ENCODE data around the gene CELA3B.
"Not testable (repeated sequence)": the region's sequence is repeated elsewhere in the genome, so short reads cannot be mapped to it uniquely, and the experiment has no call there.

Gene CELA3B

DNA sequence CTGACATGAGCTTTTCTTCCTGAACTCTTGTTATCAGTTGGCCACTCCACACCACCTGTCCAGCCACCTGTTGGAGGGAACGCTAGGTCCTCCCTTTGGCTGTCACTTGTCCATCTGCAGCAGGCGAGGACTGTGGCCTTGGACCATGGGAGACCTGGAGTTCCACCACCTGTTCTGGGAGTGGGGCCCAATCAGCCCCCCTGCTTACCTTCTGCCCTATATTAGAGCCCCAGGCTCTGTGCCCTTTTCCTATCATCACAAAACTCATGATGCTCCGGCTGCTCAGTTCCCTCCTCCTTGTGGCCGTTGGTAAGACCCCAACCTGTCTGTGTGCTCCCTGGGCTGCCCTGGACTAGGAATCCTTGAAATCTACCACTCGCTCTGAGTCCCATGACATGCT is 24.6 kb downstream of the CELA3B start, which contains the start of gene CELA3A:
CELA3A (plus strand) TSS at position 249 of the 400 bp plus-strand sequence; CDS start at position 267, 18 bp downstream.
- intact Hi-C loops (cut with DNase I) = no loop called here
- DNase-seq = no peak

DNA sequence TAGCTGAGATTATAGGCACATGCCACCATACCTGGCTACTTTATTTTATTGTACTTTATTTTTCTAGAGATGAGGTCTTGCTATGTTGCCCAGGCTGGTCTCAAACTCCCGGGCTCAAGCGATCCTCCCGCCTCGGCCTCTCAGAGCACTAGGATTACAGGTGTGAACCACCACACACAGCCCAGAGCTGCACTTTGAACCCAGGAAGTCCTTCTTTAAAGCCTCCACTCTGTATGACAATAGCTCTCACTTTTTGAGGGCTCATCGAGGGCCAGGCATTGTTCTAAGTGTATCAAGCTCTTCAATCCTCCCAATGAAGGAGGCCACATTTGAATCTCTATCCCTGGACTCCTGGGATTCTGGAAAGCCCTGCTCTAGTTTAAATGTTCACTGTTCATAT is 25.6 kb downstream of the CELA3B start:
- DNase-seq; intact Hi-C loops (cut with DNase I): not testable (repeated sequence)

- DNase-seq; intact Hi-C loops (cut with DNase I): not testable (repeated sequence)
Measured at GRCh38 chr1:22002875-22003274, 26.1 kb downstream of the CELA3B start.

DNA sequence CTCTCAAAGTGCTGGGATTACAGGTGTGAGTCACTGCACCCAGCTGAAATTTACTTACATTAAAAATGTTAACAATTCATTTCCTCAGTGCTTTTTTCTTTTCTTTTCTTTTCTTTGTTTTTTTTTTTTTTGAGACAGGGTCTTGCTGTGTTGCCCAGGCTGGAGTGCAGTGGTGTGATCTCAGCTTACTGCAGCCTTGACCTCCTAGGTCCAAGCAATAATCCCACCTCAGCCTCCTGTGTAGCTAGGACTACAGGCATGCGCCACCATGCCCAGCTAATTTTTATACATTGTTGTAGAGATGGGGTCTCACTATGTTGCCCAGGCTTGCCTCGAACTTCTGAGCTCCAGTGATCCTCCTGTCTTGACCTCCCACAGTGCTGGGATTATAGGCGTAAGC is 27.1 kb downstream of the CELA3B start:
- intact Hi-C loops (cut with DNase I); DNase-seq: not testable (repeated sequence)

- DNase-seq = peak in 29 of 42 donors; percentile 15 to 65 (median 41)
- intact Hi-C loops (cut with DNase I) = not testable (repeated sequence)
Measured at GRCh38 chr1:22005261-22006149, 28.7 kb downstream of the CELA3B start.

- intact Hi-C loops (cut with DNase I); DNase-seq: not testable (repeated sequence)
Measured at GRCh38 chr1:22006736-22007135, 29.9 kb downstream of the CELA3B start.

- intact Hi-C loops (cut with DNase I); DNase-seq: not testable (repeated sequence)
Measured at GRCh38 chr1:22007262-22007661, 30.4 kb downstream of the CELA3B start.

DNA sequence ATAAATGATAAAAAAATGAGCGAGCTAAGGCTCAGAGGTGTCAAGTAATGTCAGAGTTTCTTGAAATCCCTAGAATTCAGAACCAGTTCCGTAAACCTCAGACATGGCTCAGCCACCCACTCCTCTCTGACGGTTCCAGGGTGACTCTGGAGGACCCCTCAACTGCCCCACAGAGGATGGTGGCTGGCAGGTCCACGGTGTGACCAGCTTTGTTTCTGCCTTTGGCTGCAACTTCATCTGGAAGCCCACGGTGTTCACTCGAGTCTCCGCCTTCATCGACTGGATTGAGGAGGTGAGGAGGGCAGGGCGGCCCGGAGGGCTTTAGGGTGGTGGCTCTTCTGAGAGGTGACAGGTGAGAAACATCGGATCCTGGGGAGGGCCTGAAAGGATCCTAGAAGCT is 32.7 kb downstream of the CELA3B start:
- DNase-seq; intact Hi-C loops (cut with DNase I): not testable (repeated sequence)

- intact Hi-C loops (cut with DNase I); DNase-seq: not testable (repeated sequence)
Measured at GRCh38 chr1:22012752-22013151, 35.9 kb downstream of the CELA3B start.

- intact Hi-C loops (cut with DNase I); DNase-seq: not testable (repeated sequence)
Measured at GRCh38 chr1:22014575-22015206, 37.9 kb downstream of the CELA3B start.

DNA sequence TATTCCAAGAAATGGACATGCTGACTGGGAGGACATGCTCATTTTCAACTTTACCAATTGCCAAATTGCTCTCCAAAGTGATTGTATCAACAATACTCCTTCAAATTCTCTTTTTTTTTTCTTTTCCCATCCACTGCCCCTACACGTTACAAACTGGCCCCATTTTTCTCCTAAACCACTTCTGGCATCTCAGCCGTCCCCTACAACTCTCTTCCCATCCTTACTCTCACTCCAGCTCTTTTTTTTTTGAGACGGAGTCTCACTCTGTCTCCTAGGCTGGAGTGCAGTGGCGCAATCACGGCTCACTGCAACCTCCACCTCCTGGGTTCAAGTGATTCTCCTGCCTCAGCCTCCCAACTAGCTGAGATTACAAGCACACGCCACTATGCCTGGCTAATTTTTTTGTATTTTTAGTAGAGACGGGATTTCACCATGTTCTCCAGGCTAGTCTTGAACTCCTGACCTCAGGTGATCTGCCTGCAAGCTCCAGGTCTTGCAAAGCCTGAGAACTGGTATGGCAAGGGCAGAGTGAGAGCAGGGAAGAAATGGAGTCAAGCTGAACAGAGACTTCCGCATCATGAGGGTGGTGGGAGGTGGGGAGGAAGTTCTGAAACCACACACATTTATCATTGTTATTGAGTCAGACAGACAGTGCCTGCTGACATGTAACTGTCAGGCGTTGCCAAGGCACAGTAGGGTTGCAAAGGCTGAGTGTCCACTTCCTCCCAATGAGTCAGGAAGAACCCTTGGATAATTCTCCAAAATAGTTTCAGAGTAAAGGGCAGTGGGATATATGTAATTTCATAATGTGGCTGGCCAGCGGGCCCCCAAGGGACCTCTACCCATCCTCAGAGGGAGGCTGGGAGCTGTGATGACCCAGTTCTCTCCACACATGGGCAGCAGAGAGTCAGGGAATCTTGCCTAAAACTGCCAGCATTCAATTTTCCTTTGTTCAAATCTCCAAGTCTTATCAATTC is 42.0 kb downstream of the CELA3B start:
- peak in 17 of 42 donors; percentile 6 to 52 (median 18) for DNase-seq
- intact Hi-C loops (cut with DNase I) = no loop called here

- intact Hi-C loops (cut with DNase I) = no loop called here
- no peak for DNase-seq
Measured at GRCh38 chr1:22021061-22021460, 44.2 kb downstream of the CELA3B start.

DNA sequence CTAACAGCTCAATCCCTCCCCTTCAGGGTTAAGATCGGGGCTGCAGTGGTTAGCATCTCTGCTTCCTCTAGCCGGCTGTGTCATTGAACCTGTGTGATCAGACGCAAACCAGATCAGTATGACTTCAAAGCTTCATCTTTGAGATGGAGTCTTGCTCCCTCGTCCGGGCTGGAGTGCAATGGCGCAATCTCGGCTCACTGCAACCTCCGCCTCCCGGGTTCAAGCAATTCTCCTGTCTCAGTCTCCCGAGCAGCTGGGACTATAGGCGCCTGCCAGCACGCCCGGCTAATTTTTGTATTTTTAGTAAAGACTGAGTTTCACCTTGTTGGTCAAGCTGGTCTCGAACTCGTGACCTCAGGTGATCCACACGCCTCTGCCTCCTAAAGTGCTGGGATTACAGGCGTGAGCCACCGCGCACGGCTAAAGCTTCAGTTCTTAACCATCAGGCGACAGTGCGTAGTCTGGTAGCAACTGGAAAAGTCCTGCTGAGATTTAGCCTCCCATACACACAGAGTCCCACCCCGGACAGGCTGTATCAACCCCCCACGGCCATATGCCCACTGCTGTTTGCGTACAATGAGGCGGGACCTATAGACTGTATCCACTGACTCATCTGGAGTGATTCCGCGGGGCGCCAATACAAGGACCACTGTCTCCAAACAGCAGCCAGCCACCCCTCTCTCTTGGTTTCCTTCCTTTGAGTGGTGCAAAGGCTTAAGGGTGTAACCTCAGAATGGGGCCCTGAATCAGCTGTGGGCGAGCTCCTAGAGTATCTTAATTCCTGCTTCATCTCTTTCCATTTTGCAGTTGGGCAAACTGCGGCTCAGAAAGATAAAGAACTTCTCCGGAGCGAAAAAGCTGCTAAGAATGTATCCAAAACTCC is 47.9 kb downstream of the CELA3B start:
- DNase-seq = peak; percentile 9 to 69 (median 50)
- intact Hi-C loops (cut with DNase I) = no loop called here

DNA sequence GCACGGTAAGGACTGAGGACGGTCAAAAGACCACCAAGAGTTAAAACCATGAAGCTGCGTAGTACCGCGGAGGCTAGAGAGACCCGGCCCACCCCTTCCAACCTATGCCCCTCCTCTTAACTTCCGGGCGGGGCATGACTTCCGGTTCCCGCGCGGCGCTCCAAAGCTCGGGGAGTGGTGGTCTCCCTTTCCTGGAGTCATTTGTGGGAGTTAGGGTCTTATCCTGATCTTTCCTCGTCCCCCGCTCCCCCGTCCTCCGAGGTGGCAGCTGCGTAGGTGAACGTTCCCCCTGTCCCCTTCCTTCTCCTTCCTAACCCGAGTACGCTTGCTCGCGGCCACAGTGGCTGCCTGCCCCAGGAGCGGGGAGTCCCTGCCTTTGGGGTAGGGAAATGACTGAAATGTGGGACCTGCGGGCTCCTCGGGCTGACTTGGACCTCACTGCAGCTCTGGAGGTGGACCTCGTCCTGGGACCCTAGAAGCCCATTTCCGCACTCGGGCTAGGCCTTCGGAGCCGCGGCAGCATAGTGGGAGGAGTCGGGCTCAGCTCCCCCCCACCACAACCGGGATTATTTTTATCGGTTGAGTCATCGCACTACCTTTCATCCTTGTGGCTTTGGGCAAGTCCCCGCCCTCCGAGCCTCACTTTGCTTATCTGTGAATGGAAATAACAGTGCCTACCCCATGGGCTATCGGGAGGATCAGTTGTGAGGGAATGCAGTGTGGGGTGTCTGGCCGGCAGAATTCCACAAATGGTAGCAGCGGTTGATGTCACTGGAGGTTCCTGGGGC is 48.7 kb downstream of the CELA3B start:
- peak; percentile 59 to 97 (median 90) for DNase-seq
- intact Hi-C loops (cut with DNase I) = no loop called here

- no peak for DNase-seq
- intact Hi-C loops (cut with DNase I) = no loop called here
Measured at GRCh38 chr1:22026924-22027289, 50.1 kb downstream of the CELA3B start.

DNA sequence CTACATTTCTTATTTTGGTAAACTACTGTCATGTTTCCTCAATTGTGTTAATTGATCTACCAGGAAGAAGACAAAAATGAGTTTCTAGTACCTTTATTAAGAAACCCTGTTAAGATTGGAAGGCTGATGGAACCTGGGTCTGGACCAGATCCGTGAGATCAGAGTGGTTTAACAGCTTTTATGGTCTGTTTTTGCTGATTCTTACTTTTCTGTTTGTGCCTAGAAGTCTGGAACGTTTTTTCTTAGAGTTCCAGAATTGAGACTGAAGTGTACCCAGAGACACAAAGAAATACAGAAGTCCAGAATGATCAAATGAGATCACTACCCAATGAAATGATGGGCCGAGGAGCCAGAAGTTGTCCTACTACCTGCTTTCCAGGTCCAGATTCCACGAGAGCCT is 53.2 kb downstream of the CELA3B start:
- intact Hi-C loops (cut with DNase I) = no loop called here
- no peak for DNase-seq

GRCh38 chr1:22030473-22030872 is 53.7 kb downstream of the CELA3B start:
- intact Hi-C loops (cut with DNase I) = no loop called here
- no peak for DNase-seq
